ENCODE measurements around the gene CYSLTR2.

The CYSLTR2 gene

DNA sequence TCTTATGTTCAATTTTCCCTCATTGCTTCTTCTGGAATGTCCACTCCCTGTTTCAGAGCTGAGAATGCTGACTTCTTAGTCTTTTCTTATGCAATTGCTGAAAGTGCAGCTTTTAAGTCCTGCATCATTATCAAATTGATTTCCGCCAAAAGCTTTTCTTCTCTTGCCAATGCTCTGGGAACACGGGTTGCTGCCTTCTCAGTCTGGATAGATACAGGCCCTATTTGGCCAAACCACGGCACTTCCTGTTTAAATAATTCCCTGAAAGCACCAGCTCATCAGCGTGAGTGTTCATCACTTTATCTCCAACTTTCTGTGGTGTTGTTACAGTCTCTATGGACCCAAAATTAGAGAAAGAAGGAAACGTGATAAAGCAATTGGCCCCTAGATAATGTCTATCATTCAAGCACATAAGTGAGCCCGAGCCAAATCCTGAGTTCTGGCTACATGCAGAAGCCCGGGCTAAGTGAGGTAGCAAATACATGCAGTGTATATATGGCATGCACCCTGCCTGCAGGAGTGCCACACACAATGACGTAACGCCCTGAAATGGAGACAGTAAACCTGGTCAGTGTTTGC, 85.7 kb downstream of the CYSLTR2 start:
- DNase-seq (ENCODE audit: low read depth in 2 of 2), result no peak

DNA sequence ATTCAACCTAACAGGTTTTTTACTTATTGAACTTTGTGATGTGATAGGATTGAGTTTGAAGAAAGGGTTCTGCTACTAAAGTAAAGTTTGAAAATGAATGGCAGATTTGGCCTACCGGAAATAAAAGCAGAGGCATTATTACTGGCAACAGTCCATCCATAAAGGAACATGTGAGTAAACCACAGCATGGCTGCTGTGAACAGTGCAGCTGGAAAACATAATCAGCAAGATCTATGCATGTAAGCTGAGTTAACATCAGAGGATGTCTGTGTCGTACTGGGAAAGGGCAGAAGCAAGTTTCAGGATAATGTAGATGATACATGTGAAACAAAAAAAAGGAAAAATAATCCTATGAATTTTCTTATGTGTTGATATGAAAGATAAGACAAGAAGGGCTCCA, 87.6 kb downstream of the CYSLTR2 start:
- DNase-seq (ENCODE audit: low read depth in 2 of 2), result no peak

DNA sequence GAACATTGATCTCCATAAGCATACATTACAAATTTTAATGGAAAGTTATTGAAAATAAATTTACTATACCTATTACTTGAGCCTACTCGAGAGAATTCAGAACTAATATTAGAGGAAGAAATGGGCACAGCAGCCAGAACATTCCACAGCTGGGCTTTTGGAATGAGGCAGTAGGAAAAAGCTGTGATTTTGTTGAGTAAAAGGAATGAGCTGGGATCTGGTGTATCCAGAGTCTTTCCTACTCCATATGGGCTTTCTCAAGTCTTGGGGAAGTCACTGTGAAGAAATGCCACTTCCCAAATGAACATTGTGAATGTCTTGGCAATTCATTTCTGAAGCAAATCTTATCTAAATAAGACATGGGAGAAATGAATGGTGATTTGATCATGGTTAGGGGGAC, 93.1 kb downstream of the CYSLTR2 start:
- DNase-seq (ENCODE audit: low read depth in 2 of 2), result no peak

- DNase-seq (ENCODE audit: low read depth in 2 of 2), result no peak
Measured at GRCh38 chr13:48748681-48749080, 95.0 kb downstream of the CYSLTR2 start.

DNA sequence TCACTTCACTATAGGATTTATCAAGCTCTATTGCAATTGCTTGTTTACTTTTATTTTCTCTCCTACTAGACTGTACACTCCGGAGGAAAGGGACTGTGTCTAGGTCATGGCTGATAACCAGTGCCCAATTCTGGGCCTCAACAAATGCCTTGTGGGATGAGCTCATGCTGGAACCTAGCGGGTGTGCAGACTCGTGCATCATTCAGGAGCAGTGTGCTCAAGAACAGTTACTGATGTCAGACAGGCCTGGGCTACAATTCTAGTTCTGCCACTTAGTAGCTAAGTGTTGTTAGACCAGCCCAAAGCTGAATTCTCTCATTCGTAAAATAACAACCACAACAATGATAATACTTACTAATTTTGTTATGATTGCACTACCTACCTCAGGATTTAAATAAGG, 95.4 kb downstream of the CYSLTR2 start:
- DNase-seq (ENCODE audit: low read depth in 2 of 2), result no peak

GRCh38 chr13:48749699-48750473, 96.2 kb downstream of the CYSLTR2 start:
- DNase-seq (ENCODE audit: low read depth in 2 of 2), result peak; percentile 68 to 71

DNA sequence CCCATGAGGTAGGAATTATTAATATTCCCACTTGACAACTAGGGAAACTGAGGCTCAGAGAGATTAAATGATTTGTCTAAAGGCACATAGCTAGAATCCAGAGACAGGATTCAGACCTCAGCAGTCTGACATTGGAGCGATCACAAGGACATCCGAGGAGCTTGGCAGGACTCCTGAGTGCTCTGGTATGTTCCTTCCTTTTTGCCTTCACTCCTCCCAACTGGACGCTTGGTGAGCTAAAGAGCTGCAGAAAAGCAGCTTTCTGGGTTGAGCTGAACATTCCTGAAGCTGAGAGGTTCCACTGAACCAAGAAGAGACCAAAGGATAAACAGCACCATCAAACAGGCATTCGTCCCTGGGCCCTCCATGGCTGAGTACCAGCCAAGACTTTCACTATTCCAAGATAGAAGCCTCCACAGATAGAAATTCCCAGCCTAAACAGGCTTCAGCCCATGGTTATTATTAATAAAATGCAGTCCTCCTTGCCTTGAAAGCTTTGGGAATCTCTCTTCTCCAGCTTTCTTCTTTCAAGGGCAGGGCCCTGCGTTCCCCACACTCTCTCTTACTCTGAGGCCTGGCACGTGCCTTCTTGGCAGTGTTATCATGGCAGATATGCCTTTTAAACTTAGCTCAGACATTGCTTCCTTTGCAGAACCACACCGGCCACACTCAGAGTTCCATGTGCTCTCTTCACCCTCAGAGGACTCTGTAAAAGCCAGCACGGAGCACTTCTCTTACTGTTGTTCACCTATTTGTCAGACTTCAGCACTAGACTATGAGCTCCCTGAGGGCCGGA, 97.1 kb downstream of the CYSLTR2 start:
- no peak for DNase-seq (ENCODE audit: low read depth in 2 of 2)

- no peak for DNase-seq (ENCODE audit: low read depth in 2 of 2)
Measured at GRCh38 chr13:48760626-48761025, 106.9 kb downstream of the CYSLTR2 start.

Data from stimulated activated CD8-positive, alpha-beta memory T cell treated with anti-CD3 and anti-CD28 coated beads, Interleukin-2, amount 100 ng/mL, for 48 hours (primary cell).